SH-SY5Y (cell line): ENCODE results near the gene MMP25.

ENCODE experiments used
- GATA2 ChIP-seq: IDR thresholded peaks from 2 replicates; pipeline ENCODE4 v1.6.1; 2011; ENCODE audit warnings: mild to moderate bottlenecking, low read depth, low read length
- GATA3 ChIP-seq: IDR thresholded peaks from 2 replicates; pipeline ENCODE4 v1.6.1; 2011; ENCODE audit warnings: low read depth, mild to moderate bottlenecking, low read length, moderate library complexity

GRCh38 chr16:3020247-3020603 is 26.1 kb upstream of the MMP25 start, which contains the start of gene TNFRSF12A:
- TF ChIP-seq GATA2 (no peak), GATA3 (no peak)
